GM21619 (cell line): ENCODE data around the gene TRIM8.

Experiments
- ATAC-seq: cut with Tn5 transposase; IDR thresholded peaks from one replicate; pipeline ENCODE4 v1.9.1; 2021; ENCODE audit not compliant: unreplicated experiment

TRIM8 gene

GRCh38 chr10:102644066-102644645 lies at the start of gene TRIM8:
Gene TRIM8 (plus strand): TSS chr10:102644479. CDS start chr10:102644618, 139 bp downstream.
- ATAC-seq = no peak

- no peak for ATAC-seq
Measured at GRCh38 chr10:102595293-102595692, 49.0 kb upstream of the TRIM8 start.

- ATAC-seq = no peak
Measured at GRCh38 chr10:102595897-102596296, 48.4 kb upstream of the TRIM8 start.

GRCh38 chr10:102596506-102596971 lies 47.7 kb upstream of the TRIM8 start:
- no peak for ATAC-seq

GRCh38 chr10:102597131-102597991 lies 46.9 kb upstream of the TRIM8 start:
- no peak for ATAC-seq

GRCh38 chr10:102598243-102598642 lies 46.0 kb upstream of the TRIM8 start:
- no peak for ATAC-seq

GRCh38 chr10:102599565-102600327 lies 44.5 kb upstream of the TRIM8 start:
- no peak for ATAC-seq

- ATAC-seq = no peak
Measured at GRCh38 chr10:102600816-102601215, 43.5 kb upstream of the TRIM8 start.

GRCh38 chr10:102601639-102602038 lies 42.6 kb upstream of the TRIM8 start:
- ATAC-seq = no peak

- ATAC-seq = no peak
Measured at GRCh38 chr10:102602272-102603045, 41.8 kb upstream of the TRIM8 start.

- no peak for ATAC-seq
Measured at GRCh38 chr10:102603946-102604345, 40.3 kb upstream of the TRIM8 start.

GRCh38 chr10:102604439-102604841 lies 39.8 kb upstream of the TRIM8 start:
- ATAC-seq = no peak

GRCh38 chr10:102605712-102606111 lies 38.6 kb upstream of the TRIM8 start:
- ATAC-seq = no peak

GRCh38 chr10:102608487-102608886 lies 35.8 kb upstream of the TRIM8 start:
- no peak for ATAC-seq

- ATAC-seq = no peak
Measured at GRCh38 chr10:102610441-102610887, 33.8 kb upstream of the TRIM8 start.

- ATAC-seq = no peak
Measured at GRCh38 chr10:102611514-102612087, 32.7 kb upstream of the TRIM8 start.

- no peak for ATAC-seq
Measured at GRCh38 chr10:102612964-102613275, 31.4 kb upstream of the TRIM8 start.

GRCh38 chr10:102613286-102613685 lies 31.0 kb upstream of the TRIM8 start:
- no peak for ATAC-seq

- no peak for ATAC-seq
Measured at GRCh38 chr10:102613785-102614184, 30.5 kb upstream of the TRIM8 start.

- no peak for ATAC-seq
Measured at GRCh38 chr10:102614888-102615287, 29.4 kb upstream of the TRIM8 start.

- ATAC-seq = no peak
Measured at GRCh38 chr10:102615361-102615760, 28.9 kb upstream of the TRIM8 start.
